Embryonic facial prominence (tissue), 1 donor: ENCODE results near the gene ROCK1.

Experiments used
- DNase-seq: peaks from one replicate; pipeline ENCODE4 v3.0.0-alpha.2; 2016; ENCODE audit errors: extremely low spot score

Gene ROCK1

DNA sequence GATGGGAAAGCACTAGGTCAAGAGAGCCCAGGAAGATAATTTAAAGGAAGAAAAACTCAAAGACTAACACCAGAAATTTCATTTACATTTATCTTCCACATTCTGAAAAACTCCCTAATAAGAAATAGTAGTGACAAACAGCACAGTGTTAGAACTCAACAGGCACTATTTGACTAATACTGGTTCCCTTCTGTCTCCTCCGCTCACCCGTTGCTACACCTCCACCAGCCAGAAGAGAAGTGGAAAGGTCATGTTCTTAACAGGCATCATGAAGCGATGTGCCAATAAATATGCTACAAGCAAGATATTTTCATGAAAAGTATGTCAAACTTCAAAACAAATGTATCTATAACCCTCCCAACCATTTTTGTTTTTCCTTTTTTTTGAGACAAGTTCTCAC is 5.7 kb downstream of the ROCK1 start:
- no peak for DNase-seq

DNA sequence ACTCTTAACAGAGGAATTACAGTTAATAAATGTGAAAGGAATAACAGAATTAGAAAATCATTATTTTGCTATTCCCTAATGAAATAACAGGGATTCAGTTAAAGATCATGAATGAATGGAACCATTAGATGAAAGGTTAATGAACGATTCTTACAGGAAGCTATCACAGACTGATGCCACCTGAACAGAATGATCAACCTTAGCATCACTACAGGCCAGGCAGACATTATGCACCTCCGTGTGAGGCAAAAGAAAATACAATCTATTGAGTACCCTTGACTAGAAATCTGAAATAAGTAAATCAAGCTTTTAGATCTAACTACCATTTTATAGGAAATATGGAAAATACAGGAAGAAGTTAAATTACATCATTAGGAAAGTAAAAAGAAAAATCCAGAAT is 10.4 kb downstream of the ROCK1 start:
- no peak for DNase-seq

DNA sequence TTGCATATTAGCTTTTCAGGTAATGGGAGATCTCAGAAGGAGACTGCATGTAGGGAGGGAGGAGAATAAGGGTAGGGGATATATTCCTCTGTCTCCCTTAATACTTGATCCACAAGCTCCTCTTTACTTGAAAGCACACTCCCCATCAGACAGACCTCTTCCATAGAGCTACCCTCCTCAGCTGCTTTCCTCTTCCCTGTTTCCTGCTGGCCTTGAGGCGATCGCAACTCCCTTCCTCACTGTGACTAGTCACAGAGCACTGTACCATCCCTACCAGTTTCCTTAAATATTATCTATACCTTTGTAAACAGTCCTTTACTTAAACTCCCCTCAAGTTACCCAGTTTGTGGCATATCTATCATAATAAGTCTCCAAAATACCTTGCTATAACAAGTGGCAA is 10.9 kb downstream of the ROCK1 start:
- DNase-seq = no peak

GRCh38 chr18:21100146-21100545 is 11.5 kb downstream of the ROCK1 start:
- no peak for DNase-seq

- no peak for DNase-seq
Observed at GRCh38 chr18:21099442-21099841, 12.2 kb downstream of the ROCK1 start.

DNA sequence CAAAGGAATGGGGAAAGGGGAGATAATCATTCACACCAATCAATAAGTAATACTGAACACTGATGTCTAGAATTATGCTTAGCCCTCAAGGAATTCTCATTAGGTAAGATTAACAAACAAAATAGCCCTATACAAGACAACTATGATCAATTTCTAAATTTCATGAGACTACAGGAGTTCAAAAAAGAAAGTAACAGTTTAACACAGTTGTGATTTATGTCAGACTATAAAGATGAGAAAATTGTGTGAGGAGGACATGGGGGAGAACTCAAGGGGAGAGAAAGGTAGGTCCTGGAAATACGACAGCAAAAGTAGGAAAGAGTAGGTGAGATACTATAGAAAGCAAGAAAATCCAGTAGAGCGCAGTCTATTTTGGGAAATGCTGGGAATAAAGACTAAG is 14.9 kb downstream of the ROCK1 start:
- no peak for DNase-seq

- no peak for DNase-seq
Observed at GRCh38 chr18:21093133-21093532, 18.5 kb downstream of the ROCK1 start.

GRCh38 chr18:21090680-21091079 is 20.9 kb downstream of the ROCK1 start:
- DNase-seq = no peak

GRCh38 chr18:21085579-21086166 is 25.9 kb downstream of the ROCK1 start:
- no peak for DNase-seq

- no peak for DNase-seq
Observed at GRCh38 chr18:21084511-21085078, 27.0 kb downstream of the ROCK1 start.

GRCh38 chr18:21083017-21083416 is 28.6 kb downstream of the ROCK1 start:
- DNase-seq = no peak

DNA sequence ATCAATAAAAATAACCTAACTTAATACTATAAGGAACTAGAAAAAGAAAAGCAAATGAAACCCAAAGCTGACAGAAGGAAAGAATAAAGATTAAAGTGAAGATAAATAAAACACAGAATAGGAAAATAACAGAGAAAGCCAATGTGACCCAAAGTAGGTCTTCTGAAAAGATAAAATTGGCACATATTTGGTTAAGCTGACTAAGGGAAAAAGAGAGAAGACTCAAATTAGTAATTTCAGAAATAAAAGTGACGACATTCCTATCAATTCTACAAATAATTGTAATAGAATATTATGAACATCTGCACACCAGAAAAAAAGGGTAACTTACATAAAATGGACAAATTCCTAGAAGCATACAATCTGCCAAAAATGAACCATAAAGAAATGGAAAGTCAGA is 30.2 kb downstream of the ROCK1 start:
- no peak for DNase-seq

GRCh38 chr18:21080576-21080975 is 31.0 kb downstream of the ROCK1 start:
- no peak for DNase-seq

GRCh38 chr18:21074336-21075323 is 37.0 kb downstream of the ROCK1 start:
- no peak for DNase-seq

GRCh38 chr18:21073180-21073579 is 38.4 kb downstream of the ROCK1 start:
- no peak for DNase-seq

DNA sequence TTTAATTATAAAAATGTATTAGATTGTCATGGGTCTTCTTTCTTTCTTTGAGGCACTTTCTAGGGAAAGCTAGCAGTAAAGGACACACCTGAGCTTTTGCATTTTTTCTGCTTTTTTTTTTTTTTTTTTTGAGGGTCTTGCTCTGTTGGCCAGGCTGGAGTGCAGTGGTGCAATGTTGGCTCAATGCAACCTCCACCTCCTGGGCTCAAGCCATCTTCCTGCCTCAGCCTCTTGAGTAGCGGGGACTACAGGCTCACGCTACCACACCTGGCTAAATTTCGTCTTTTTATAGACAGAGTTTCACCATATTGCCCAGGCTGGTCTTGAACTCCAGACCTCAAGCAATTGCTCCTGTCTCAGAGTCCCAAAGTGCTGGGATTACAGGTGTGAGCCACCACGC is 40.5 kb downstream of the ROCK1 start:
- no peak for DNase-seq

DNA sequence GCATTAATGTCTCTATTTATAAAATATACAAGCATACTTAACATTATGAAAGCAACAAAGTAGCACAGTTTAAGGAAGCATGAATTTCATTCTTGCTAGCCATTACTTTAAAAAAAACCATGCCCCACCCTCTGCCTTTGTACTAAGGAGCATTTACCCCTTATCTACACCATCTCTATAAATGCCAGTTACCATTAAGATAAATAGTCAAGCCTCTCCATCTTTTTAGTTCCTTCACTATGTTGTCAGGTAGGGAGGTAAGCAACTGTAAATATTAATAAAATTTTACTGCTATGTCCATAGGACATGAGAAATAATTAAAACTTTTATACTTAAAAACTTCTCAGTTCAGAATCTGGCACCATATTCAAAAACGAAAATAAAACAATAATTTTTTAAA is 42.1 kb downstream of the ROCK1 start:
- DNase-seq = no peak

- no peak for DNase-seq
Observed at GRCh38 chr18:21064347-21064746, 47.3 kb downstream of the ROCK1 start.

GRCh38 chr18:21063011-21063410 is 48.6 kb downstream of the ROCK1 start:
- no peak for DNase-seq

DNA sequence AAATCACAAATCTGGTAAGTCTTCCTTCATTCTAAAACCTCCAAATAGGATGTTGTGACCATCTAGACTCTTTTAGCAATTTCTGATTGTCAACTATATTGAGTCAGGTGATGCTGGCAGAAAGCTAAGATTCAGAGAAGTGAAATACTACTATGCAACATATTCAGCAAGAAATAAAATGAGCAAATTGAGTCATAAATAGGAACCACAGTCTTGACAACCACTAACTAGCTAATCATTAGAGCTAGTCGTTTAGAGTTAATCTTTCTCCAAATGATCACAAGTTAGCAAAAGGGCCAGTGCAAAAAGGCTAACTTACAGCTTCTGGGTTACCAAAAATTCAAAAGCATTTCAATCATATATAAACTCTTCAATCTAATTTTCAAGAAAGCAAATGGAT is 54.5 kb downstream of the ROCK1 start:
- no peak for DNase-seq

GRCh38 chr18:21056545-21056944 is 55.1 kb downstream of the ROCK1 start:
- DNase-seq = no peak

DNA sequence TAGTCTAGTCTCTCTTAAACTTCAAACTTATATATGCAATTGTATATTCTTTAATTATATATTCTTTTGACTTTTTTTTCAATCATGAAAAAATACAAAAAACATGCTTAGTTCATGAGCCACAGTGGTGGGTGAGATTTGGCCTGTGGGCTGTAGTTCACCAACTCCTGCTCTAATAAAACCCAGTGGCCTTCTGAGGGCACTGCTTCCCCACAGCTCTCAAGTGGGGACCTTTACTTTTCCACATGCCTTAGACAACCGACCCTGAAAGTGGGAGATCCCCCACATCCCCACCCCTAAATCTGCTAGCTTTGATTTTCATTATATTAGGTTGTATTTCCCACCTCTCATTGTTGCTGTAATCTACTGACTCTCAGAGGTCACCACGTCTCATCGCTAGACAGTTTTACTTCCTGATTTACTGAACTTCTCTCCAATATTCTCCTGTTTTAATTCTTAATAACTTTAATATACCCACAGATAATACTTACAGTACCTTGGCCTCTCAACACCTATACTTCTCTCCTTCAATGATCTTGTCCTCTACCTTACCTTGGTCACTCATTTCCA is 57.3 kb downstream of the ROCK1 start:
- no peak for DNase-seq

DNA sequence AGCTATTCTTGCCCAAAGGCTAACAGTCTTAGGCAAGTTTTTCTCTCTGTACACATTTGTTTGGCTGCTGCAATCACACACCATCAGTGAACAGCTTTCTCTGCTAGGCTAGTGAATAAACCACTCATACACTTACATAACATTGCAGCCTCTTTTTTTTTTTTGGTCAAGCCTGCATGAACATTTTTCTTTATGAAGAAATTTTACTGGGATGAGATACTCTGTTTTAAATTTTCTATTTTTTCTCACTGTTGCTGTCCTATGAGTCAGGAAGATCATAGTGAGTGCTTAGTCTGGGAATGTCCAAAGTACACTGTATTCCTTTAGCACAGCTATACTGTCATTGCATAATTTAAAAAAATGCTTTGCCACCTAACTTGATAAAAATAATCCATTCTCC is 58.5 kb downstream of the ROCK1 start:
- no peak for DNase-seq
